Measurements from ENCODE around the gene FBLN2.

DNA sequence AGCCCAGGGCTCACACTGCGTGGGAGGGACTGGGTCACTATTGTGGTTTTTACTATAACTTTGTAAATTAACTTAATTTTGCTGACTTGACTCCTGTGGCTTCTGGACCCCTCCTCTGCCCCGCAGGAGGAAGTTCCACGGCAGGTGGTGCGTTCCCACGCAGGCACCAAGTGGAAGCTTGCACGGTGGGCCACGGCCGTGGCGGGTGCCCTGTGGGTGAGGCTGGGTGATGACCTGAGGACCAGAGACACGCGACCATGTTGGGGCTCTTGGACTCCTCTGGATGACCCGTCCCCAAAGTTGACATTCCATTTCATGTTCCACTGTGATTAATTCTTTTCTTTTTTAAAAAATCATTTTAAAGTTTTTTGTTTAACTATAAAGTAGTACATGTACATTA is 89.0 kb downstream of the FBLN2 start:
- TF ChIP-seq, protein P1, sequence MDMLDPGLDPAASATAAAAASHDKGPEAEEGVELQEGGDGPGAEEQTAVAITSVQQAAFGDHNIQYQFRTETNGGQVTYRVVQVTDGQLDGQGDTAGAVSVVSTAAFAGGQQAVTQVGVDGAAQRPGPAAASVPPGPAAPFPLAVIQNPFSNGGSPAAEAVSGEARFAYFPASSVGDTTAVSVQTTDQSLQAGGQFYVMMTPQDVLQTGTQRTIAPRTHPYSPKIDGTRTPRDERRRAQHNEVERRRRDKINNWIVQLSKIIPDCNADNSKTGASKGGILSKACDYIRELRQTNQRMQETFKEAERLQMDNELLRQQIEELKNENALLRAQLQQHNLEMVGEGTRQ (IDR thresholded peaks at IDR 0.05; ENCODE audit: low read depth, low read length), result no peak
- TF ChIP-seq, protein P1 (CRISPR knock-in tag; IDR thresholded peaks at IDR 0.05; ENCODE audit: borderline replicate concordance), result no peak
- no peak for TF ChIP-seq TEAD2 (CRISPR knock-in tag; IDR thresholded peaks at IDR 0.05)
- TF ChIP-seq, protein P2, sequence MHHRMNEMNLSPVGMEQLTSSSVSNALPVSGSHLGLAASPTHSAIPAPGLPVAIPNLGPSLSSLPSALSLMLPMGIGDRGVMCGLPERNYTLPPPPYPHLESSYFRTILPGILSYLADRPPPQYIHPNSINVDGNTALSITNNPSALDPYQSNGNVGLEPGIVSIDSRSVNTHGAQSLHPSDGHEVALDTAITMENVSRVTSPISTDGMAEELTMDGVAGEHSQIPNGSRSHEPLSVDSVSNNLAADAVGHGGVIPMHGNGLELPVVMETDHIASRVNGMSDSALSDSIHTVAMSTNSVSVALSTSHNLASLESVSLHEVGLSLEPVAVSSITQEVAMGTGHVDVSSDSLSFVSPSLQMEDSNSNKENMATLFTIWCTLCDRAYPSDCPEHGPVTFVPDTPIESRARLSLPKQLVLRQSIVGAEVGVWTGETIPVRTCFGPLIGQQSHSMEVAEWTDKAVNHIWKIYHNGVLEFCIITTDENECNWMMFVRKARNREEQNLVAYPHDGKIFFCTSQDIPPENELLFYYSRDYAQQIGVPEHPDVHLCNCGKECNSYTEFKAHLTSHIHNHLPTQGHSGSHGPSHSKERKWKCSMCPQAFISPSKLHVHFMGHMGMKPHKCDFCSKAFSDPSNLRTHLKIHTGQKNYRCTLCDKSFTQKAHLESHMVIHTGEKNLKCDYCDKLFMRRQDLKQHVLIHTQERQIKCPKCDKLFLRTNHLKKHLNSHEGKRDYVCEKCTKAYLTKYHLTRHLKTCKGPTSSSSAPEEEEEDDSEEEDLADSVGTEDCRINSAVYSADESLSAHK (CRISPR knock-in tag; IDR thresholded peaks at IDR 0.05; ENCODE audit: borderline replicate concordance), result no peak
- TF ChIP-seq ZFX (CRISPR knock-in tag; IDR thresholded peaks at IDR 0.05; ENCODE audit: low read depth), result no peak
- TF ChIP-seq ZNF841 (CRISPR knock-in tag; IDR thresholded peaks at IDR 0.05; ENCODE audit: borderline replicate concordance), result no peak
- TF ChIP-seq NCOA1 (CRISPR knock-in tag; IDR thresholded peaks at IDR 0.05), result no peak
- no peak for TF ChIP-seq ZMYM3 (CRISPR knock-in tag; IDR thresholded peaks at IDR 0.05)
- TF ChIP-seq NONO (IDR thresholded peaks at IDR 0.05), result no peak
- TF ChIP-seq NONO (CRISPR knock-in tag; conservative IDR thresholded peaks at IDR 0.05), result no peak
- no peak for TF ChIP-seq SMARCC2 (IDR thresholded peaks at IDR 0.05)
- TF ChIP-seq ZNF260 (CRISPR knock-in tag; IDR thresholded peaks at IDR 0.05; ENCODE audit: borderline replicate concordance, low read depth), result no peak

All from HepG2 (cell line).